Measurements from ENCODE around the gene WDR72. TPM values are rescaled to one million over a fixed set of nuclear protein-coding genes. Genes with fewer than 3 reads are reported as not detected.

The WDR72 gene
- total RNA-seq: 1 to 10 TPM; 2.1 to 2.4 TPM
- 1.9 TPM for polyA plus RNA-seq (ENCODE audit: insufficient read depth, low read depth, low replicate concordance)
- long read RNA-seq, donor 1, full-length matches to known transcripts: 1 of 1 reads
- long read RNA-seq, donor 1, partial matches to known transcripts: 0 of 1 reads
- long read RNA-seq, donor 1, other reads (novel, unspliced or antisense): 0 of 1 reads
- long read RNA-seq, donor 2, full-length matches to known transcripts: 1 of 1 reads
- long read RNA-seq, donor 2, partial matches to known transcripts: 0 of 1 reads
- long read RNA-seq, donor 2, other reads (novel, unspliced or antisense): 0 of 1 reads

DNA sequence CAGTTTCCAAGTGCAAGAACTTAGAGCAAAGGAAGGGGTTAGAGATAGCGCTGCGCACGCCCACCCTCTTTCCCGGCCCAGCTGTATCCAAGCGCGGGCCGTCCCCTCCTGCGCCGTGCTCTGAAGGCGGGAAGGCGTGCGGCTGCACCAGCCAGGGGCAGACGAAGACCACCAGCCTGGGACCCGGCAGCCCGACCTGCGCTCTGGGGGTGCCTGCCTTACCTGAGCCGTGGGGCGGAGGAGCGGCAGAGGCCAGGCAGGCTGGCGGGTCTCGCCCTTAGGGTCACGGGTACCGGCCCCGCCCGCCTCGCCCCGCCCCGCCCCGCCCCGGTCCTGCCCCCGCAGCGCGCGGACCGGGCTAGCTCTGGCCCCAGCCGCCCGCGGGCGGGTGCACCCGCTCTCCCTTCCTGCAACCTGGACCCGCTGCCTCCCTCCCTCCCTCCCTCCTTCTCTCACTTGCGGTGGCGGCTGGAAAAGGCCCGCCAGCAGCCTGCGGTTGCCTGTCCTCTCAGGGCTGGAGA, at the start of gene WDR72:
WDR72 (minus strand) TSS at position 253 of the 521 bp plus-strand sequence. CDS start 26,514 bp downstream, outside the sequence.
- Histone ChIP-seq H3K36me3 (ENCODE audit: low read depth, missing control alignments) (no peaks in the 10 kb centered on the region), H3K4me3 (peak within 1 kb of the TSS; percentile 39 to 56), H3K27me3 (no peaks in the 10 kb centered on the region), H3K9me3 (no peaks in the 10 kb centered on the region), H3K27ac (no peak within 1 kb of the TSS), H3K4me1 (no peaks in the 10 kb centered on the region)
- 1% methylated on average over 16 to 33 of the region's 45 CpGs for WGBS, 2 donors
- intact Hi-C loops (cut with DNase I; ENCODE audit: low total_unique reads): no loop called here
- no peak for TF ChIP-seq POLR2A (IDR thresholded peaks at IDR 0.05)
- TF ChIP-seq, protein P1, sequence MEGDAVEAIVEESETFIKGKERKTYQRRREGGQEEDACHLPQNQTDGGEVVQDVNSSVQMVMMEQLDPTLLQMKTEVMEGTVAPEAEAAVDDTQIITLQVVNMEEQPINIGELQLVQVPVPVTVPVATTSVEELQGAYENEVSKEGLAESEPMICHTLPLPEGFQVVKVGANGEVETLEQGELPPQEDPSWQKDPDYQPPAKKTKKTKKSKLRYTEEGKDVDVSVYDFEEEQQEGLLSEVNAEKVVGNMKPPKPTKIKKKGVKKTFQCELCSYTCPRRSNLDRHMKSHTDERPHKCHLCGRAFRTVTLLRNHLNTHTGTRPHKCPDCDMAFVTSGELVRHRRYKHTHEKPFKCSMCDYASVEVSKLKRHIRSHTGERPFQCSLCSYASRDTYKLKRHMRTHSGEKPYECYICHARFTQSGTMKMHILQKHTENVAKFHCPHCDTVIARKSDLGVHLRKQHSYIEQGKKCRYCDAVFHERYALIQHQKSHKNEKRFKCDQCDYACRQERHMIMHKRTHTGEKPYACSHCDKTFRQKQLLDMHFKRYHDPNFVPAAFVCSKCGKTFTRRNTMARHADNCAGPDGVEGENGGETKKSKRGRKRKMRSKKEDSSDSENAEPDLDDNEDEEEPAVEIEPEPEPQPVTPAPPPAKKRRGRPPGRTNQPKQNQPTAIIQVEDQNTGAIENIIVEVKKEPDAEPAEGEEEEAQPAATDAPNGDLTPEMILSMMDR (IDR thresholded peaks at IDR 0.05): no peak
- peak; percentile 17 for DNase-seq

DNA sequence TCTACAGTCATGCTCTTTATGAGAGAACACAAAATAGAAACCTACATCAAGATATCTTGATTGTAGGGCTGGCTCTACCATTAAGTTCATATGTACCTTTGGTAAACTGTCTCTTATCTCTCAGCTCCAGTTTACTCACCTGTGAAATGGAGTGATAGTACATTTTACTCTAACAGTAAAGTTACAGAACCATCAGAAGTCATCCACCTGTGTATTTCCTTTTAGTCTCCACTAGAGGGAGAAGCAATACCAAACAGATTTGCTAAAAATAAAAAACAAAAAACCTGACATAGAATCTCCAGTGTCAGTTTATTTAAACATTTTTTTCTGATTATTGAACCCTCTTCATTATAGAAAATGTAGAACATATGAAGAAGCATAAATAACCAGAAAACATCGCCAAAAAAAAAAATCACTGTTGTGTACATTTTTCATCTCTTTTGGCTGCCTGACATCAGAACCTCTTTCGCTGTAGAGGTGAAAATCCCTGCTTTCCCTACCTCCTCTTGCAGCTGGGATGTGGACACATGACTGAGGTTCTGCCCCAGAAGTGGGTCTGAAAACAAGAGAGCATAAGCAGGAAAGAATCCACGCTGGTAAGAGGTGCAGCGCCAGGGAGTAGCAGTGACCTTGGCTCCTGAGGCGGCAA, 48.7 kb upstream of the WDR72 start:
- Histone ChIP-seq H3K9me3 (no peaks in the 10 kb centered on the region), H3K27me3 (no peaks in the 10 kb centered on the region), H3K4me1 (no peaks in the 10 kb centered on the region), H3K4me3 (peak overlapping the region in 1 of 2 donors; percentile 34), H3K27ac (no peak overlapping the region), H3K36me3 (ENCODE audit: low read depth, missing control alignments) (no peaks in the 10 kb centered on the region)
- DNase-seq: no peak
- intact Hi-C loops (cut with DNase I; ENCODE audit: low total_unique reads): no loop called here
- TF ChIP-seq, protein P1 (IDR thresholded peaks at IDR 0.05): peak in 2 of 3 experiments; percentile 19 to 67
- no peak for TF ChIP-seq POLR2A (IDR thresholded peaks at IDR 0.05)
- WGBS, 2 donors: 41 to 43% methylated on average over 5 of the region's 5 CpGs

DNA sequence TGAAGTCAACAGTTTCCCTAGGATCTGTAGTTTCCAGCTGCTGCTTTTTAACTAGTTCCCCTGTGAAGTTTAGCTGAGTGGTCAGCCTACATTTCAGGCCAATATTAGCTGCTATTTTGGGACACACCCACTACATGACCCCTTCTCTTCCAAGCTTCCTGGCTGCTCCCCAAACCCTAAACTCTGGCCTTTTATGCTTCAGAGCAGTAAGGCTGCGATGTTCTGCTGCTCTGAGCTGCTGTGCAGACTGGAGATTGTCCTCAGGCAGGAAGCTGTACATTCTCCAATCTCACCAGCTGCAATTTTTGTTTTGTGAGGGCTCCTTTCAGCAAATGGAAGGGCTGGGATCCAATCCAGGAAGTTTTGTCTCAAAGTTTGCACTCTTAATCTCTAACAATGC, 48.0 kb upstream of the WDR72 start:
- Histone ChIP-seq H3K4me1 (no peaks in the 10 kb centered on the region), H3K27ac (no peak overlapping the region), H3K27me3 (no peaks in the 10 kb centered on the region), H3K36me3 (ENCODE audit: low read depth, missing control alignments) (no peaks in the 10 kb centered on the region), H3K9me3 (no peaks in the 10 kb centered on the region), H3K4me3 (no peak overlapping the region)
- TF ChIP-seq, protein P1 (IDR thresholded peaks at IDR 0.05): no peak
- no peak for TF ChIP-seq POLR2A (IDR thresholded peaks at IDR 0.05)
- DNase-seq: no peak
- WGBS, 2 donors: 27 to 46% methylated on average over 1 of the region's 1 CpG
- intact Hi-C loops (cut with DNase I; ENCODE audit: low total_unique reads): no loop called here

DNA sequence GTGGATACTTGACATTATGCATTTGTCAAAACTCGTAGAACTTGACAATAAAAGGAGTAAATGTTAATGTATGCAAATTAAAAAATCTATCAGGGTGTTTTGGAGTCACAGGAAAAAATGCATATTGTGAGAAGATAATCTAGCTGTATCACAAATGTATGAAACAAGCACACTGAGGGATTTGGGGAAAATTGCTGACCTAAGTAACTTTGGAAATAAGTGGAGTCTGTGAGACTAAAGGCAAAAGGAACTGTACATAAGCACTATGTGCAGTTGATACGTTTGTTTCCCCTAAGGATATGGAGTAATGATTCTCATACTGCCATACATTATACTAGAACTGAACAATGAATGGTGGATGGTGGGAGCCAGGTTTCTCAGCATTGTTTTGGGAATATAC, 43.2 kb upstream of the WDR72 start:
- no peak overlapping the region for H3K4me3 ChIP-seq
- intact Hi-C loops (cut with DNase I; ENCODE audit: low total_unique reads): no loop called here
- no peaks in the 10 kb centered on the region for H3K36me3 ChIP-seq (ENCODE audit: low read depth, missing control alignments)
- no peaks in the 10 kb centered on the region for H3K4me1 ChIP-seq
- H3K9me3 ChIP-seq: no peaks in the 10 kb centered on the region
- H3K27me3 ChIP-seq: no peaks in the 10 kb centered on the region
- no peak for DNase-seq
- TF ChIP-seq, protein P1 (IDR thresholded peaks at IDR 0.05): no peak
- no peak for TF ChIP-seq POLR2A (IDR thresholded peaks at IDR 0.05)
- H3K27ac ChIP-seq: no peak overlapping the region
- WGBS, 2 donors: 37 to 45% methylated on average over 2 of the region's 2 CpGs

Data from testis (tissue), 5 donors.